Testis (tissue), 2 donors: ENCODE results near the gene ANK2.

Experiments used
- POLR2A ChIP-seq: fragments of 450-650 bp; IDR thresholded peaks from one replicate; pipeline ENCODE4 v1.6.1; 2017; ENCODE audit warnings: antibody characterized with exemption, mild to moderate bottlenecking, moderate library complexity
- TF ChIP-seq, protein P1 (sequence below), 3 experiments: fragments of 450-650 bp in 2 of 3; fragments of 200-600 bp in 1 of 3; sonication (generic) in 1 of 3; IDR thresholded peaks; one replicate each; pipeline ENCODE4 v1.5.1; 2016 to 2019; ENCODE audit warnings: antibody characterized with exemption in 3 of 3, mild to moderate bottlenecking in 2 of 3, moderate library complexity in 1 of 3

DNA sequence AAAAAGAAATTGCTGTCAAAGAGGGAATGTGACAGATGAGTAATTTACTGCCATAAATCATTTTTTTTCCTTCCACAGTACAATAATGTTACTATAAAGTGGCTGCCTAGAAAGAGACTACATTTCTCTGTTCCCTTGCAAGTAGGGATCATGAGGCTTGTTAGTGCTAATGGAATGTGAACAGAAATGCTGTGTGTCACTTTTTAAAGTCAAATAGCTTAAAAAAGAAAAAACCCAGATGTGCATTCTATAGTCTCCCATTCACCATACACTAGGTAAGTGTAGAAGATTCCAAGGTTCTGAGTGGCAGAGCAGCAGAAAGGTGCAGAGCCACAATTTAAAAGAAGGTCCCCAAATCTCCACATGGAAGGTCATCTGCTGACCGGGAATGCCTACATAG is 383.7 kb downstream of the ANK2 start:
- TF ChIP-seq POLR2A: no peak
- TF ChIP-seq, protein P1, sequence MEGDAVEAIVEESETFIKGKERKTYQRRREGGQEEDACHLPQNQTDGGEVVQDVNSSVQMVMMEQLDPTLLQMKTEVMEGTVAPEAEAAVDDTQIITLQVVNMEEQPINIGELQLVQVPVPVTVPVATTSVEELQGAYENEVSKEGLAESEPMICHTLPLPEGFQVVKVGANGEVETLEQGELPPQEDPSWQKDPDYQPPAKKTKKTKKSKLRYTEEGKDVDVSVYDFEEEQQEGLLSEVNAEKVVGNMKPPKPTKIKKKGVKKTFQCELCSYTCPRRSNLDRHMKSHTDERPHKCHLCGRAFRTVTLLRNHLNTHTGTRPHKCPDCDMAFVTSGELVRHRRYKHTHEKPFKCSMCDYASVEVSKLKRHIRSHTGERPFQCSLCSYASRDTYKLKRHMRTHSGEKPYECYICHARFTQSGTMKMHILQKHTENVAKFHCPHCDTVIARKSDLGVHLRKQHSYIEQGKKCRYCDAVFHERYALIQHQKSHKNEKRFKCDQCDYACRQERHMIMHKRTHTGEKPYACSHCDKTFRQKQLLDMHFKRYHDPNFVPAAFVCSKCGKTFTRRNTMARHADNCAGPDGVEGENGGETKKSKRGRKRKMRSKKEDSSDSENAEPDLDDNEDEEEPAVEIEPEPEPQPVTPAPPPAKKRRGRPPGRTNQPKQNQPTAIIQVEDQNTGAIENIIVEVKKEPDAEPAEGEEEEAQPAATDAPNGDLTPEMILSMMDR (IDR thresholded peaks at IDR 0.05): no peak
